ENCODE results near the gene AK3. TPM values are rescaled to one million over a fixed set of nuclear protein-coding genes. Genes with fewer than 3 reads are reported as not detected.
A peak's percentile ranks its signal among the peaks of the same experiment; 100 is the strongest.
"Not testable (repeated sequence)": the region's sequence is repeated elsewhere in the genome, so short reads cannot be mapped to it uniquely, and the experiment has no call there.

Gene AK3
- total RNA-seq, 1 experiment from 2014 or later, result 71.6 TPM

- DNase-seq (ENCODE audit: low spot score); in situ Hi-C loops (cut with HindIII; ENCODE audit: low sequenced_read_pairs): not testable (repeated sequence)
Observed at GRCh38 chr9:4754530-4754929, 13.5 kb upstream of the AK3 start.

- in situ Hi-C loops (cut with HindIII; ENCODE audit: low sequenced_read_pairs), result no loop called here
- DNase-seq (ENCODE audit: low spot score), result peak; percentile 65
Observed at GRCh38 chr9:4750023-4750673, 9.1 kb upstream of the AK3 start.

GRCh38 chr9:4748612-4749011, 7.6 kb upstream of the AK3 start:
- DNase-seq (ENCODE audit: low spot score), result no peak
- in situ Hi-C loops (cut with HindIII; ENCODE audit: low sequenced_read_pairs), result no loop called here

GRCh38 chr9:4746278-4747030, 5.5 kb upstream of the AK3 start:
- in situ Hi-C loops (cut with HindIII; ENCODE audit: low sequenced_read_pairs), result no loop called here
- DNase-seq (ENCODE audit: low spot score), result no peak

GRCh38 chr9:4743131-4743875, 2.3 kb upstream of the AK3 start:
- DNase-seq (ENCODE audit: low spot score), result no peak
- in situ Hi-C loops (cut with HindIII; ENCODE audit: low sequenced_read_pairs), result no loop called here

- DNase-seq (ENCODE audit: low spot score), result no peak
- in situ Hi-C loops (cut with HindIII; ENCODE audit: low sequenced_read_pairs), result no loop called here
Observed at GRCh38 chr9:4742246-4742645, 1.2 kb upstream of the AK3 start.

- in situ Hi-C loops (cut with HindIII; ENCODE audit: low sequenced_read_pairs), result no loop called here
- DNase-seq (ENCODE audit: low spot score), result peak; percentile 75
Observed at GRCh38 chr9:4741365-4742089, 525 bp upstream of the AK3 start.

- in situ Hi-C loops (cut with HindIII; ENCODE audit: low sequenced_read_pairs), result no loop called here
- peak; percentile 32 for DNase-seq (ENCODE audit: low spot score)
Observed at GRCh38 chr9:4740388-4740637, 689 bp downstream of the AK3 start.

- no peak for DNase-seq (ENCODE audit: low spot score)
- in situ Hi-C loops (cut with HindIII; ENCODE audit: low sequenced_read_pairs), result no loop called here
Observed at GRCh38 chr9:4739587-4740387, 1.2 kb downstream of the AK3 start.

- no peak for DNase-seq (ENCODE audit: low spot score)
- in situ Hi-C loops (cut with HindIII; ENCODE audit: low sequenced_read_pairs), result no loop called here
Observed at GRCh38 chr9:4738866-4739586, 2.0 kb downstream of the AK3 start.

GRCh38 chr9:4734150-4734549, 6.9 kb downstream of the AK3 start:
- in situ Hi-C loops (cut with HindIII; ENCODE audit: low sequenced_read_pairs), result no loop called here

GRCh38 chr9:4732890-4733289, 8.1 kb downstream of the AK3 start:
- in situ Hi-C loops (cut with HindIII; ENCODE audit: low sequenced_read_pairs), result no loop called here
- no peak for DNase-seq (ENCODE audit: low spot score)

More at GRCh38 chr9:4734150-4734549, 6.9 kb downstream of the AK3 start:
- DNase-seq (ENCODE audit: low spot score), result no peak

GRCh38 chr9:4727593-4727992, 13.4 kb downstream of the AK3 start:
- DNase-seq (ENCODE audit: low spot score), result no peak
- in situ Hi-C loops (cut with HindIII; ENCODE audit: low sequenced_read_pairs), result no loop called here

GRCh38 chr9:4725706-4726442, 15.1 kb downstream of the AK3 start:
- DNase-seq (ENCODE audit: low spot score), result no peak
- in situ Hi-C loops (cut with HindIII; ENCODE audit: low sequenced_read_pairs), result no loop called here

- in situ Hi-C loops (cut with HindIII; ENCODE audit: low sequenced_read_pairs), result no loop called here
Observed at GRCh38 chr9:4721736-4722135, 19.3 kb downstream of the AK3 start.

GRCh38 chr9:4718911-4719310, 22.1 kb downstream of the AK3 start:
- in situ Hi-C loops (cut with HindIII; ENCODE audit: low sequenced_read_pairs), result no loop called here
- no peak for DNase-seq (ENCODE audit: low spot score)

More at GRCh38 chr9:4721736-4722135, 19.3 kb downstream of the AK3 start:
- no peak for DNase-seq (ENCODE audit: low spot score)

GRCh38 chr9:4717815-4718214, 23.2 kb downstream of the AK3 start:
- in situ Hi-C loops (cut with HindIII; ENCODE audit: low sequenced_read_pairs), result no loop called here
- no peak for DNase-seq (ENCODE audit: low spot score)

- in situ Hi-C loops (cut with HindIII; ENCODE audit: low sequenced_read_pairs), result no loop called here
- DNase-seq (ENCODE audit: low spot score), result no peak
Observed at GRCh38 chr9:4716163-4716562, 24.8 kb downstream of the AK3 start.

Measured in G401 (cell line).